Activated CD4-positive, alpha-beta memory T cell treated with anti-CD3 and anti-CD28 coated beads, Interleukin-2, amount 10 ng/mL, durations not matched to agents 7 days and 5 days (primary cell): Measurements from ENCODE around the gene FSTL4. TPM values are rescaled to one million over a fixed set of nuclear protein-coding genes. Genes with fewer than 3 reads are reported as not detected.
"Not testable (repeated sequence)": the region's sequence is repeated elsewhere in the genome, so short reads cannot be mapped to it uniquely, and the experiment has no call there.

Experiments used
- CTCF ChIA-PET: fragments of 350-600 bp; sonication (Branson Sonifier 250); formaldehyde crosslinking; loops from one replicate; lab custom pipeline; 2021; ENCODE audit warnings: antibody characterized with exemption, inconsistent platforms; lab: Charles Lee
- POLR2A ChIA-PET: fragments of 350-600 bp; sonication (Branson Sonifier 250); formaldehyde crosslinking; loops from one replicate; lab custom pipeline; 2021; ENCODE audit warnings: antibody characterized with exemption; lab: Charles Lee
- DNase-seq: peaks from one replicate; pipeline ENCODE4 v3.0.0-alpha.2; 2020
- H3K27ac Mint-ChIP-seq: one replicate; pipeline ENCODE4 v1.8.0; 2021; ENCODE audit warnings: mild to moderate bottlenecking, mixed read lengths
- H3K27me3 Mint-ChIP-seq: one replicate; pipeline ENCODE4 v1.8.0; 2021; ENCODE audit warnings: mixed read lengths
- H3K36me3 Mint-ChIP-seq: one replicate; pipeline ENCODE4 v1.8.0; 2021; ENCODE audit warnings: low read depth, mixed read lengths
- H3K4me1 Mint-ChIP-seq: one replicate; pipeline ENCODE4 v1.8.0; 2021; ENCODE audit warnings: mixed read lengths
- H3K4me3 Mint-ChIP-seq: one replicate; pipeline ENCODE4 v1.8.0; 2021; ENCODE audit warnings: mild to moderate bottlenecking, mixed read lengths
- H3K9me3 Mint-ChIP-seq: one replicate; pipeline ENCODE4 v1.8.0; 2021; ENCODE audit warnings: mixed read lengths
- total RNA-seq, 2 experiments: library from RNA; stranded (reverse); gene quantifications; one replicate each; pipeline ENCODE4 v1.2.3, GENCODE V29; 2021

The FSTL4 gene
- total RNA-seq, 2 experiments from 2014 or later: not detected

DNA sequence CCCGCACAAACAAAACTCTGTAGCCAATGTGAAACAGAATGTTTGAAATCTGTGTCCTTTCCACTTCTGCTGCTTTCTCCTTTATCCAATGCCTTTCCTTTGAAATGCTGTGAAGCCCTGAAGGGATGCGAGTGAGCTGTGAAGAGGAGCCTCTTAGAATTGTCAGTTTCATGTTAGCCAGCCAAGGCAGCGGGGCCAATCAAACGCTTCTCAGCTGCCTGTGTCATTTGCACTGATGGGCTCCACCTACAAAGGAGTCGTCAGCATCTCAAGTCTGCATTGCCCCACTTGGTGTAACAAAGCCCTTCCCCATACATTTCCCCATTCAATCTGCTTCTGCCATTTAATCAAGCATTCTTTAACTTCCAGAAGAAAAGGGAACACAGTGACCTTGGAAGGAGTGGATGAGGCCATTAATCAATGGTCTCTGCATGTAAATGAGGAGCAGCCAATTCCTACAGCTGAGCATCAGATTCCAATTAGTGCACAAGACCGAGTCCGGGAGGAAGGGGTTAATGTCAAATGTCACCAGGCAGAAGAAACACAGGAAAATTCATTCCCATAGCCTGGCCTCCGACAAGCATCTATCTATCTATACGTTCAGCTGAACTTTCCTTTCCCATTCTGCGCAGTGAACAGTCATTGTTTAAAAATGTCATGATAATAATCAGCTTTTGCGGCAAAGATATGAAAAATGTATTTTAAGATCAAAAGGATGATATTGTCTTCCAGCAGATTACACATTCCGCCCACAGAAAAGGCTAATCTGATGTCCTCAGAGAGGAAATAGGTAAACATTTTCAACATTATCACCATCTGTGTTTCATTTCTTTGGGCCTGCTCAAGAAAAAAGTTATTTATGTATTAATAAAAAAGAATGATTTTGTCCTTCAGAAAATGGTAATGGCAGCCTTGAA lies 154.6 kb downstream of the FSTL4 start:
- Mint-ChIP-seq H3K27ac (no peak overlapping the region), H3K9me3 (no peaks in the 10 kb centered on the region), H3K36me3 (no peaks in the 10 kb centered on the region), H3K4me1 (peaks cover 7% of the 10 kb centered on the region), H3K4me3 (no peak overlapping the region), H3K27me3 (peaks cover 2% of the 10 kb centered on the region)
- POLR2A ChIA-PET: no interaction called here
- DNase-seq: no peak
- CTCF ChIA-PET: interaction anchor here (2.4 kb wide), 1 partner anchor 34 kb away, joined by 7 read pairs; no protein-coding TSS in a partner anchor

DNA sequence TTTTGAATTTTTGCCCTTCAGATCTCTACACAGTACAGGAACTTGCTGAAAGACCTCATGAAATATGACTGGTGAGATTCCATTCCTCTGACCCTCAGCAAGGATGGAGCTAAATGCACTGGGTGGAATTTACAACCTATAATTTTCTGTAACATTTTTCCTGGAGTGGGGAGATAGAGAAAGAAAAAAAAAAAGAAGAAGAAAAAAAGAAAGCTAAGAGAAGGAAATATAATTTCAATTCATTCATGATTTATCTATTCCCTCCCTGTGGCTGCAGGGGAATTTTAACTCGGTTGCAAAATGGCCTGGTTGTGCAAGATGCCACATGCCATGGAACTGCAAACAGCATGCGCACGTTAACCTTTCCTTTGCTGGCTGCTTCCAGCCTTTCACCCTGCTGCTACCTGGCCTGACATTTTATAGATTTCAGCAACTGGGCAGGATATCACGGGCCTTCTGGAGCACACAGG lies 155.4 kb downstream of the FSTL4 start:
- POLR2A ChIA-PET: no interaction called here
- CTCF ChIA-PET: interaction anchor here (2.4 kb wide), 1 partner anchor 33 kb away, joined by 7 read pairs; no protein-coding TSS in a partner anchor

DNA sequence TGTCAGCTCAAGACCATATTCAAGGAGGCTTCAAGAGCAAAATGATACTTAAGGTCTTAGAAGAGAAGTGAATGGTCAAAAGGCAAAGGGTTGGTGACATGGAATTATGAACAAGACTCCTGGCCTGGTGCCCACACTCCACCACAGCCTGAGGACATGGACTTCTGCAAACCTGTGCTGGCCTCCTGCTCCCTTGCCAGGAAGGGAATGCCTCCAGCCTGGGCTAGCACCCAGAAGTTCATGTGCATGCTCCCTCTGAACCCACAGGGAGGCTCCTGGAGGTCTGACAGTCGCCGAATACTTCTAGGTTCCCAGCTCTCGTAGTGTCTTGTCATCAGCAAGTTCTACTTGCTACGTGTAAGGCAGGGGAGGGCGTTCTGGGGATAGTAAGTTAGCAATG lies 156.7 kb downstream of the FSTL4 start:
- CTCF ChIA-PET: interaction anchor here (2.4 kb wide), 1 partner anchor 32 kb away, joined by 7 read pairs; no protein-coding TSS in a partner anchor

More for the DNA sequence above, 155.4 kb downstream of the FSTL4 start:
- Mint-ChIP-seq H3K4me1 (peaks cover 7% of the 10 kb centered on the region), H3K36me3 (no peaks in the 10 kb centered on the region), H3K4me3 (no peak overlapping the region), H3K9me3 (no peaks in the 10 kb centered on the region), H3K27me3 (peaks cover 2% of the 10 kb centered on the region), H3K27ac (no peak overlapping the region)
- DNase-seq: no peak

DNA sequence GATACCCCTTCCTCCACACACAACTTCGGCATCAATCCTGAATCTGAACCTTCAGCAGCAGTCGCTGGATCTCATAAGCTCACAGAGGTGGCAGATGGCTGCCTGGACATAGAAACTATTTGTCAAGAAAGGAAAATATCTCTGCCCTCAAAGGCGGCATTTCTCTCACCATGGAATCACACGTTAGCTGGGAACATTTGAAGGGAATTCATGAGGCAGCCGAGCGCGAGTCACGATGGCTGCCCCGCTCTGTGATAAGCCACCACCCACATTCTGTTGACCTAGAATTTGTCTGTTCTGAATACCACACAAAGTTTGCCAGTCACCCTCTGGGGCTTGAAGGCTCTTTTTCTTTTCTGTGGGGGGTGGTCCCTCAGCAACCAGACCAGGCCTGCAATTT lies 157.9 kb downstream of the FSTL4 start:
- no peak overlapping the region for H3K27ac Mint-ChIP-seq
- ChIA-PET POLR2A (no interaction called here), CTCF (no interaction called here)

More for the DNA sequence above, 156.7 kb downstream of the FSTL4 start:
- Mint-ChIP-seq H3K36me3 (no peaks in the 10 kb centered on the region), H3K4me1 (peaks cover 7% of the 10 kb centered on the region), H3K4me3 (no peak overlapping the region), H3K27ac (no peak overlapping the region), H3K9me3 (no peaks in the 10 kb centered on the region), H3K27me3 (peaks cover 4% of the 10 kb centered on the region)
- DNase-seq: no peak
- POLR2A ChIA-PET: no interaction called here

DNA sequence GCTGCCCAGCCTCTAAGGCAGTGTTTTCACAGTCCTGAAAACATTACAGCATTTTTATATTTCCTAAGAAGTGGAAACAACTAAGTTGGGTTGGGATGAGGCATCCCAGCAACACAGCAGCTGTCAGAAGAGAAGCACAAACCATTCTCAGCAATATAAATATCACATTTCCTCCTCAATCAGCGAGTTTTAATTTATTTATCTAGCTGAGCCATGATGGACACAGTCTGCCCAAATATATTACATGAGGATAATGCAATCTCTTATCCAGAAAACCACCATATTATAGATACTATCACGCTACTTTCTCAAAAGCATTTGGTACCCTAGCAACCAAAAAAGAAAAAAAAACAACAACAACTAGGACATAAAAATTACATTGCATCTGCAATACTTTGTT lies 158.5 kb downstream of the FSTL4 start:
- H3K27ac Mint-ChIP-seq: no peak overlapping the region
- CTCF ChIA-PET: no interaction called here
- no peaks in the 10 kb centered on the region for H3K9me3 Mint-ChIP-seq
- no peaks in the 10 kb centered on the region for H3K36me3 Mint-ChIP-seq
- H3K27me3 Mint-ChIP-seq: peaks cover 4% of the 10 kb centered on the region
- no peak for DNase-seq
- POLR2A ChIA-PET: no interaction called here
- no peak overlapping the region for H3K4me3 Mint-ChIP-seq
- peaks cover 5% of the 10 kb centered on the region for H3K4me1 Mint-ChIP-seq

More for the DNA sequence above, 157.9 kb downstream of the FSTL4 start:
- DNase-seq: no peak
- Mint-ChIP-seq H3K4me1 (peaks cover 5% of the 10 kb centered on the region), H3K27me3 (peaks cover 4% of the 10 kb centered on the region), H3K36me3 (no peaks in the 10 kb centered on the region), H3K9me3 (no peaks in the 10 kb centered on the region), H3K4me3 (no peak overlapping the region)

DNA sequence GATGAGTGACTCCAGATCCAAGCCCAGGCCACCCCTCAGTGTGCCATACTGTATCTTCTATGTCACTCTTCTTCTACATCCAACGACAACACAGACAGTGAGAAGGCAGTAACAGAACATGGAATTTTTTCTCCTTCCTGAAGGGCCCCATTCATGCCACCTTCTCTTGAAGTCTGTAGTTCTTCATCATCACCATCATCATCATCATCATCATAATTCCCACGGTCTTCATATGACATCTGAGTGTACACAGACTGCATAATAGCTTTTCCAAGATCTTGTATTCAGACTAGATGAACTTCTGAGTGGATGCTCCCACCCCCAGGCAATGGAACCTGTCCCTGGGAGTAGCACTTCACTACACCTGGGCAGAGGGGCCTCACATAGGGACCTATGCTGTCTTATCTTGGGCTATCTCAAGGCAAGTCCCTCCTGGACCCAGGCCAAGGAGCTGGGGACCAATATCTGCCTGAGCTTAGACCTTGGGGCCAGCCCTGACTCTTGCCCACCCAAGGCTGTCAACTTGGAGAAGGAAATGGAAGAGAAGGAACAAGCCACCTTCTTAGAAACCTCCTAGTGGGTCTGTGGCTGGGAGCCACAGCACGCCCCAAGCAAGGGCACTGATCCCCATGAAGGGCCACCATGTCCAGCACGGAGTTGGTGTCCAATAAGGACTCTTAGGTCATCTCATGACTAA lies 159.1 kb downstream of the FSTL4 start:
- CTCF ChIA-PET: no interaction called here
- H3K4me1 Mint-ChIP-seq: peaks cover 5% of the 10 kb centered on the region

DNA sequence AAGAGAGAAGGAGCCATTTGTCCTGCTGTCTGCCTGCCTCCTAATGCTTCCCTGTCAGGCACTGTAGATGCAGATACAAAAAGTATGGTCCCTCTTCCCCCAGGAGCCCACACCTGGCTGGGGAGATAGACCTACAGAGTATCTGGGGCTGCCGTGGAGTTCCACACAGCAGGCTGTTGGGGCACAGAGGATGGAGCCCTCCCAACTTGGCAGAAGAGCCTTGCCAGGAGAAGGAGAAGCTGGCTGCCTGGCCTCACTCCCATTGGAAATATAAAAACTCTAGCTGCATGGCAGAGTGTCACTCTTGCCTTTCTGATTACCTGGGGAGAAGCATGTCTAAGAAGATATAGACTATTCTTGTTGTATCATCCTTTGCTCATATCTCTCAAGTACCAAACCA lies 160.4 kb downstream of the FSTL4 start:
- POLR2A ChIA-PET: no interaction called here
- CTCF ChIA-PET: no interaction called here
- Mint-ChIP-seq H3K4me3 (no peak overlapping the region), H3K36me3 (no peaks in the 10 kb centered on the region), H3K4me1 (no peaks in the 10 kb centered on the region), H3K9me3 (no peaks in the 10 kb centered on the region), H3K27me3 (peaks cover 4% of the 10 kb centered on the region), H3K27ac (no peak overlapping the region)
- no peak for DNase-seq

More for the DNA sequence above, 159.1 kb downstream of the FSTL4 start:
- Mint-ChIP-seq H3K9me3 (no peaks in the 10 kb centered on the region), H3K4me3 (no peak overlapping the region), H3K27me3 (peaks cover 4% of the 10 kb centered on the region), H3K36me3 (no peaks in the 10 kb centered on the region), H3K27ac (no peak overlapping the region)
- POLR2A ChIA-PET: no interaction called here
- DNase-seq: no peak

DNA sequence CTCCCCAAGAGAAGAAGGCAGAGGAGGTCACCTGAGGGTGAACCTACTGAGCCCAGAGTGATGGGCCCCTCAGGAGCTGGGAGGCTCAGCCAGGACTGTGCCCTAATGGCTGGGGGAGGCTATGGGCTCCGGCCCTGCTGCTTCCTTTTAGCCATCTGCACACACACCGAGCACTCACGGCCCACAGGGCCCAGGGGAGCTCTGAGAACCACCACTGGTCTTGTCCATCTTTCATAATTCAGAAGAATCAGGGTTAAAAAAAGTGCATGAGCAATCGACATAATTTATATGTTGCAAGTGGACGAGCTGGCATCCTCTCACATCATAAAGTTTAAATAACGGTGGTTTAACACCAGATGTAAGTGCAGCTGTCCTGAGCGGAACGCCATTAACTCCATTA lies 162.1 kb downstream of the FSTL4 start:
- peaks cover 4% of the 10 kb centered on the region for H3K27me3 Mint-ChIP-seq
- CTCF ChIA-PET: no interaction called here
- POLR2A ChIA-PET: no interaction called here

DNA sequence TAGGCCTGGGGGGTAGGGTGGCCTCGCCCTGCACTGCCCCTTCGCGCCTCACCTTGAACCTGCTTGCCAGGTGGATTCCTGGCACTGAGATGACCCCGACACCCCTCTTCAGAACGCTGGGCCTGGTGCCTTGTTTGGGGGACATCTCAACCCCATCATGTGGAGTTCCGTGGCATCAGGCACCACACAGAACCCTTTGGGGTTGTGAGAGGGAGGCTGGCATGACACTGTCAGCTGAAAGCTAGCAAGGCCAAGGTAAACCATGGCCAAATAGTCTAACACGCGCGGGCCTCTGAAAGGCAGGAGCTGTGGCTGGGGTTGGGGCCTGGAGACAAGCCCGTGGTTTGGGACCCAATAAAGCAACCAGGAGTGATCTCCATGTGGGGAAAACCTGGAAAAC lies 163.2 kb downstream of the FSTL4 start:
- DNase-seq: no peak
- CTCF ChIA-PET: no interaction called here
- POLR2A ChIA-PET: no interaction called here

More for the DNA sequence above, 162.1 kb downstream of the FSTL4 start:
- no peak for DNase-seq
- H3K4me1 Mint-ChIP-seq: no peaks in the 10 kb centered on the region
- H3K36me3 Mint-ChIP-seq: no peaks in the 10 kb centered on the region
- no peak overlapping the region for H3K27ac Mint-ChIP-seq
- no peak overlapping the region for H3K4me3 Mint-ChIP-seq
- no peaks in the 10 kb centered on the region for H3K9me3 Mint-ChIP-seq

DNA sequence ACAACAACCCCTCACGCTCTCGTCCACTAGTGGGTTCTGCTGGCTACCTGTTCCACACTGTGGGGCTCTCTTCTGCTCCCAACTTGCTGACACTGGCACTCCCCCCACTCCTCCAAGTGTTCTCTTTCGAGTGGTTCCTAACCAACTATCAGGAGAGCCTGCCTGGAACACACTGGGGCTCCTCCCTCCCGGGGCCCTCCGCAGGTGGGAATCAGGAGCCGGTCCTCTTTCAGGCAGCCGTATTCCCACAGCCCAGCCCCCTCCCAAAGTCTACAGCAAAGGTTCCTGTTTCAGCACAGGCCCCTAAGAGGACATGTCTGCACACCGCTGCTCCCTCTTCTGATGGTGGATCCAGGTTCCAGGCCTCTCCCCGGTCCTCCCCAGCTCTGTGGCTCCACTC lies 165.9 kb downstream of the FSTL4 start:
- Mint-ChIP-seq H3K4me1 (no peaks in the 10 kb centered on the region), H3K27ac (no peak overlapping the region), H3K4me3 (no peak overlapping the region), H3K36me3 (no peaks in the 10 kb centered on the region), H3K9me3 (no peaks in the 10 kb centered on the region), H3K27me3 (no peaks in the 10 kb centered on the region)
- ChIA-PET POLR2A (no interaction called here), CTCF (no interaction called here)
- no peak for DNase-seq

More for the DNA sequence above, 163.2 kb downstream of the FSTL4 start:
- Mint-ChIP-seq H3K36me3 (no peaks in the 10 kb centered on the region), H3K4me1 (no peaks in the 10 kb centered on the region), H3K27ac (no peak overlapping the region), H3K4me3 (no peak overlapping the region), H3K9me3 (no peaks in the 10 kb centered on the region), H3K27me3 (peaks cover 4% of the 10 kb centered on the region)

DNA sequence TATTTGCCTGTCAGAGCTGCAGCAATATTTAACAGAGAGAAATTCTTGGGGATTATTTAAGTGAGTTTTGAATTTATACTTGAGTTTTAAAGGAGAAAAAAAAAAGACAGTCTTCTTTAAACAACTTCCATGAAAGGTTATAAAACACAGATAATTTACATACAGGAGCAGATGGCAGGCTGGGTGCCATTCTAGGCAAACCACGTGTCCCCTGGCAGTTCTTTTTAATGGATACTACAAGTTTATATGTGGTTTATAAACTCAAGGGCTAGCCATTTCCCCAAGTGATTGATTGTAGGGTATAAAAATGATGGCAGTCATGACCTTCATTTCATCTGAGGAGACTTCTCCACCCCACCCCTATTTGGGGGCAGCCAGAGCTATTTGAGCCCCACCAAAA lies 166.6 kb downstream of the FSTL4 start:
- Mint-ChIP-seq H3K36me3 (no peaks in the 10 kb centered on the region), H3K4me1 (no peaks in the 10 kb centered on the region), H3K27me3 (no peaks in the 10 kb centered on the region), H3K27ac (no peak overlapping the region), H3K9me3 (no peaks in the 10 kb centered on the region), H3K4me3 (no peak overlapping the region)
- POLR2A ChIA-PET: no interaction called here
- DNase-seq: no peak
- CTCF ChIA-PET: no interaction called here

DNA sequence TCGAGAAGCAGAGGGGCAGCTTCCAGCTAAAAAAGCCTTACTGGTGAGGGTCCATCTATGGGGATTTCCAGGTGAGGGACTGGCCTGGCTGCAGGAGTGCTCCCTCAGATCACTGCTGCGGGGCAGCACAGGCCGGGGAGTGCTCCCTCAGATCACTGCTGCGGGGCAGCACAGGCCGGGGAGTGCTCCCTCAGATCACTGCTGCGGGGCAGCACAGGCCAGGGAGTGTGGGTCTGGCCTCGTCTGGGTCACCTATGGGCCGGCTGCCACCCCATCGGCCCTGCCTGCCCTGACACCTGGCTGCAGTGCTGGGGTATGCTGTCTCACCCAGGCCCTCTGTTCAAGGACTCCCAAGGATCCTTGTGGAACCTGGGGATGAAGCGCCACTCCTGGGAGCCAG lies 167.1 kb downstream of the FSTL4 start:
- DNase-seq, H3K4me3 Mint-ChIP-seq, H3K27ac Mint-ChIP-seq, H3K4me1 Mint-ChIP-seq, H3K27me3 Mint-ChIP-seq, CTCF ChIA-PET, H3K36me3 Mint-ChIP-seq, POLR2A ChIA-PET, H3K9me3 Mint-ChIP-seq: not testable (repeated sequence)

DNA sequence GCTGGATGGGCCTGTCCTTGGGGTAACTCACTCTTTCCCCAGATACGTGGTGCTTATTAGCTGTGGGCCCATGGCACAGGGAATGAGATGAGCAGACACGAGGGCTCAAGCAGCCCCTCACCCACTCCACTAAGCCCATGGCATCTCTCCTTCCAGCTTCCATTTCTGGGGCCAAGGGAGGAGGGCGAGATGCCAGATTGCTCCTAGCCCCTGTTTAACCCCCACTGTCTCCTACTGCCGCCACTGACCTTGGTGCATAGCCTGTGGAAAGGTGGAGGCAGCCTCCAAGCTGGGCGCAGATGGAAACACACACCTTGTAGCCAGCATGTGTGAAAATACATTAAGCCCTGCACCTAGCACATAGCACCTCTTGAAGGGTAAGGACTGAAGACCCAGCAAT lies 167.6 kb downstream of the FSTL4 start:
- Mint-ChIP-seq H3K36me3 (no peaks in the 10 kb centered on the region), H3K4me1 (no peaks in the 10 kb centered on the region), H3K9me3 (no peaks in the 10 kb centered on the region), H3K27ac (no peak overlapping the region), H3K4me3 (no peak overlapping the region), H3K27me3 (no peaks in the 10 kb centered on the region)
- no peak for DNase-seq
- POLR2A ChIA-PET: no interaction called here
- CTCF ChIA-PET: no interaction called here
